OCI-LY7 (cell line): Measurements from ENCODE around the gene GFRA4. TPM values are rescaled to one million over a fixed set of nuclear protein-coding genes. Genes with fewer than 3 reads are reported as not detected.

Source experiments
- BruUV-seq: library from RNA; stranded (reverse); fragments of 400-500 nt; replicated peaks from 2 replicates; lab custom pipeline; 2021; lab: Mats Ljungman, UMichigan
- CTCF ChIA-PET: fragments of 300-600 bp; sonication (Branson Sonifier 250); formaldehyde crosslinking; loops from one replicate; lab custom pipeline; 2022; ENCODE audit warnings: antibody characterized with exemption; ENCODE audit not compliant: unreplicated experiment; lab: Charles Lee
- POLR2A ChIA-PET: fragments of 300-600 bp; sonication (Branson Sonifier 250); formaldehyde crosslinking; loops from one replicate; lab custom pipeline; 2022; ENCODE audit warnings: antibody characterized with exemption; lab: Charles Lee
- DNase-seq: peaks from one replicate; pipeline ENCODE4 v3.0.0-alpha.2; 2015; ENCODE audit warnings: low spot score
- H2AFZ ChIP-seq: fragments of 200-600 bp; sonication (generic), shearing (Covaris generic); 2 replicates; pipeline ENCODE4 v1.6.1; 2014; ENCODE audit warnings: mild to moderate bottlenecking, antibody characterized with exemption, low read length, moderate library complexity
- H3K27ac ChIP-seq: fragments of 200-600 bp; sonication (generic); 2 replicates; pipeline ENCODE4 v1.5.1; 2014; ENCODE audit warnings: mixed run types, low read depth, mild to moderate bottlenecking, moderate library complexity, low read length, inconsistent platforms; ENCODE audit not compliant: poor library complexity, severe bottlenecking
- H3K36me3 ChIP-seq: fragments of 200-600 bp; sonication (generic); 2 replicates; pipeline ENCODE4 v1.6.1; 2014; ENCODE audit warnings: mild to moderate bottlenecking, antibody characterized with exemption, low read length, moderate library complexity, mixed read lengths; ENCODE audit not compliant: insufficient read depth
- H3K4me1 ChIP-seq: fragments of 200-600 bp; sonication (generic); 2 replicates; pipeline ENCODE4 v1.5.1; 2014; ENCODE audit warnings: mild to moderate bottlenecking, low read length; ENCODE audit not compliant: insufficient read depth, poor library complexity, severe bottlenecking
- H3K4me2 ChIP-seq: fragments of 200-600 bp; sonication (generic); 2 replicates; pipeline ENCODE4 v1.6.1; 2014; ENCODE audit warnings: mild to moderate bottlenecking, low read length
- H3K4me3 ChIP-seq: fragments of 200-600 bp; sonication (generic); 2 replicates; pipeline ENCODE4 v1.5.1; 2014; ENCODE audit warnings: mild to moderate bottlenecking, low read depth, low read length; ENCODE audit not compliant: poor library complexity, severe bottlenecking
- H3K79me2 ChIP-seq: fragments of 200-600 bp; sonication (generic); 2 replicates; pipeline ENCODE4 v1.6.1; 2016; ENCODE audit warnings: low read depth, mild to moderate bottlenecking, low read length, moderate library complexity, mixed read lengths; ENCODE audit not compliant: insufficient read depth
- H3K9me2 ChIP-seq: fragments of 200-600 bp; sonication (generic); 2 replicates; pipeline ENCODE4 v1.6.1; 2016; ENCODE audit warnings: mild to moderate bottlenecking, low read length, mixed read lengths; ENCODE audit not compliant: insufficient read depth
- H3K9me3 ChIP-seq: fragments of 200-600 bp; sonication (generic); 2 replicates; pipeline ENCODE4 v1.6.1; 2014; ENCODE audit warnings: mild to moderate bottlenecking, mixed run types, low read length, mixed read lengths
- H4K20me1 ChIP-seq: fragments of 200-600 bp; sonication (generic); 2 replicates; pipeline ENCODE4 v1.6.1; 2014; ENCODE audit warnings: mild to moderate bottlenecking, antibody characterized with exemption, low read length, moderate library complexity, mixed read lengths; ENCODE audit not compliant: insufficient read depth
- CTCF ChIP-seq: fragments of 200-600 bp; sonication (generic); conservative IDR thresholded peaks from 2 replicates; pipeline ENCODE4 v1.5.1; 2014; ENCODE audit warnings: mild to moderate bottlenecking, antibody characterized with exemption, low read length, moderate library complexity, mixed read lengths
- EZH2phosphoT487 ChIP-seq: fragments of 200-600 bp; sonication (generic); IDR thresholded peaks from 2 replicates; pipeline ENCODE4 v1.6.1; 2018; ENCODE audit warnings: low read depth, borderline replicate concordance, mild to moderate bottlenecking, mixed run types, antibody characterized with exemption, low read length, moderate library complexity, mixed read lengths
- intact Hi-C: fragments of 100-400 bp; cut with micrococcal nuclease; formaldehyde crosslinking; loops from one replicate; pipeline ENCODE4 v1.10.0; 2022; ENCODE audit not compliant: unreplicated experiment
- total RNA-seq, 2 experiments: library from RNA; depleted of rRNA in 1 of 2; stranded (reverse); fragments of >200 nt in 1 of 2; shearing (Covaris generic) in 1 of 2; gene quantifications; 2 replicates each; pipeline ENCODE4 v1.2.3, GENCODE V29; 2014 to 2022

Gene GFRA4
- total RNA-seq, 2 experiments from 2014 or later: not detected

DNA sequence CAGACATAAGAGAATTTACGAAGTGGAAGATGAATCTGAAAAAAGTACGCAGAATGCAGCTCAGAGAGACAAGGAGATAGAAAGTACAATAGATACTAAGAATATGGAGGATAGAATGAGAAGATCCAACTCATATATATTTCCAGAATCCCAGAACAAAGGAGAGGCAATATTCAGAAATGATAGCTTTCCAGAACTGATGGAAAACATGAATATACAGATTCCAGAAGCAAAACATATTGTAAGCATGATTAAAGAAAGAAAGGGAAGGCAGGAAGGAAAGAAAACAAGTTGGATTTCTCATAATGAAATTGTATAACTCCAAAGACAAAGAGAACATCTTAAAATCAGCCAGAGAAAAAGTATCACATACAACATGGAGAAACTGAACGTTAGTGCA lies 22.9 kb downstream of the GFRA4 start:
- TF ChIP-seq EZH2phosphoT487 (no peak), CTCF (no peak)
- no peak overlapping the region for H2AFZ ChIP-seq
- no peaks in the 10 kb centered on the region for H3K9me3 ChIP-seq
- no TSS peak for BruUV-seq
- H3K4me1 ChIP-seq: no peaks in the 10 kb centered on the region
- intact Hi-C loops: no loop called here
- ChIA-PET POLR2A (no interaction called here), CTCF (no interaction called here)
- no peaks in the 10 kb centered on the region for H3K36me3 ChIP-seq
- no peak overlapping the region for H3K4me3 ChIP-seq
- H3K27ac ChIP-seq: no peak overlapping the region
- no peak for DNase-seq
- H3K4me2 ChIP-seq: no peak overlapping the region
- no peaks in the 10 kb centered on the region for H3K79me2 ChIP-seq
- no peaks in the 10 kb centered on the region for H4K20me1 ChIP-seq
- no peaks in the 10 kb centered on the region for H3K9me2 ChIP-seq

GRCh38 chr20:3635346-3635745 lies 27.9 kb downstream of the GFRA4 start:
- DNase-seq: no peak
- no peak overlapping the region for H3K4me2 ChIP-seq
- H3K36me3 ChIP-seq: no peaks in the 10 kb centered on the region
- H3K79me2 ChIP-seq: no peaks in the 10 kb centered on the region
- CTCF ChIA-PET: no interaction called here
- POLR2A ChIA-PET: no interaction called here
- BruUV-seq: no TSS peak
- no peak overlapping the region for H2AFZ ChIP-seq
- H3K9me3 ChIP-seq: no peaks in the 10 kb centered on the region
- intact Hi-C loops: no loop called here
- no peaks in the 10 kb centered on the region for H3K4me1 ChIP-seq
- no peaks in the 10 kb centered on the region for H3K9me2 ChIP-seq
- no peak overlapping the region for H3K27ac ChIP-seq
- H3K4me3 ChIP-seq: no peak overlapping the region
- no peaks in the 10 kb centered on the region for H4K20me1 ChIP-seq
- TF ChIP-seq EZH2phosphoT487 (no peak), CTCF (no peak)

DNA sequence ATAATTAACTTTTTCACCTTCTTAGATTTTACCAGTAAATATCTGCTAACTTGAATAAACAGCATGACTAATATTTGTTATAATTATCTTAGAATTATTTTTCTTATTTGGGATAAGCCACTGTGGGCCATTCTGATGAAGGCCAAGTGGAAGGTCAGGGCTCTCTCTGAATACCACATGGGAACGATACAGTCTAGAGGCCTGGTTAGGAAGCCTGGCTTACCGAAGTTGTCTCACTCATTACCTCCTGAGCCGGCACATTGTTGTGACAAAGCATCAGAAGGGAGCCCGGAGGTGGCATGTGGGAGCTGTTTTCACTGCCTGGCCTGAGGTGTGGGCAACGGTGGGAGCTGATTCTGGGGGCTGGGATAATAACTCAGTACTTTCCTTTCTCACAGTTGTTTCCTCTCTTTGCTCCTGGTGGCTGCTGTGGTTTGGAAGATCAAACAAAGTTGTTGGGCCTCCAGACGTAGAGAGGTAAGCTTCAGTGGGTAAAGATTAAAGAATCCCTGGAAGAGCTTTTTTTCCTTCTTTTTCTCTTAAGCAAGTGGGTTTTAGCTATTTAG lies 29.2 kb downstream of the GFRA4 start:
- Histone ChIP-seq H3K9me3 (no peaks in the 10 kb centered on the region), H3K4me2 (no peak overlapping the region), H3K4me1 (no peaks in the 10 kb centered on the region), H3K4me3 (no peak overlapping the region), H3K36me3 (no peaks in the 10 kb centered on the region), H2AFZ (no peak overlapping the region), H3K9me2 (no peaks in the 10 kb centered on the region), H3K79me2 (no peaks in the 10 kb centered on the region), H3K27ac (no peak overlapping the region), H4K20me1 (no peaks in the 10 kb centered on the region)
- ChIA-PET CTCF (no interaction called here), POLR2A (no interaction called here)
- intact Hi-C loops: no loop called here
- BruUV-seq: no TSS peak
- TF ChIP-seq EZH2phosphoT487: no peak
- no peak for TF ChIP-seq CTCF
- no peak for DNase-seq
